ENCODE data around the gene KCNMB4.

DNA sequence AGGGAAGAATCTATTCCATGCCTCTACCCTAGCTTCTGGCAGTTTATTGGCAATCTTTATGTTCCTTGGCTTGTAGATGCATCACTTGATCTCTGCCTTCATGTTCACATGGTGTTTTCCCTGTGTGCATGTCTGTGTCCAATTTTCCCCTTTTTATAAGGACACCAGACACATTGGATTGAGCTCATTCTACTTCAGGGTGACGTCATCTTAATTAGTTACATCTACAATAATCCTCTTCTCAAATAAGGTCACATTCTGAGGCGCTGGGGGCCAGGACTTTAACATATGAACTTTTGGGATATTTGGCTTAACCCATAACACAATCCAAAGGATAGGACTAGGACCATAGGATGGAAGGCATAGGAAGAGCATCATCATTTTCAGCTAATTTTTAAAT is 101.4 kb downstream of the KCNMB4 start:
- TF ChIP-seq, protein P1, sequence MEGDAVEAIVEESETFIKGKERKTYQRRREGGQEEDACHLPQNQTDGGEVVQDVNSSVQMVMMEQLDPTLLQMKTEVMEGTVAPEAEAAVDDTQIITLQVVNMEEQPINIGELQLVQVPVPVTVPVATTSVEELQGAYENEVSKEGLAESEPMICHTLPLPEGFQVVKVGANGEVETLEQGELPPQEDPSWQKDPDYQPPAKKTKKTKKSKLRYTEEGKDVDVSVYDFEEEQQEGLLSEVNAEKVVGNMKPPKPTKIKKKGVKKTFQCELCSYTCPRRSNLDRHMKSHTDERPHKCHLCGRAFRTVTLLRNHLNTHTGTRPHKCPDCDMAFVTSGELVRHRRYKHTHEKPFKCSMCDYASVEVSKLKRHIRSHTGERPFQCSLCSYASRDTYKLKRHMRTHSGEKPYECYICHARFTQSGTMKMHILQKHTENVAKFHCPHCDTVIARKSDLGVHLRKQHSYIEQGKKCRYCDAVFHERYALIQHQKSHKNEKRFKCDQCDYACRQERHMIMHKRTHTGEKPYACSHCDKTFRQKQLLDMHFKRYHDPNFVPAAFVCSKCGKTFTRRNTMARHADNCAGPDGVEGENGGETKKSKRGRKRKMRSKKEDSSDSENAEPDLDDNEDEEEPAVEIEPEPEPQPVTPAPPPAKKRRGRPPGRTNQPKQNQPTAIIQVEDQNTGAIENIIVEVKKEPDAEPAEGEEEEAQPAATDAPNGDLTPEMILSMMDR (IDR thresholded peaks at IDR 0.05; ENCODE audit: low read depth, low read length, missing input control): no peak
- TF ChIP-seq RXRA (IDR thresholded peaks at IDR 0.05): no peak
- no peak for TF ChIP-seq SP1 (IDR thresholded peaks at IDR 0.05)
